ENCODE data around the gene DRC3.
A peak's percentile ranks its signal among the peaks of the same experiment; 100 is the strongest.

Gene DRC3

GRCh38 chr17:17976931-17977570 lies 4.4 kb downstream of the DRC3 start:
- H3K79me2 ChIP-seq: no peaks in the 10 kb centered on the region
- no peak overlapping the region for H3K9ac ChIP-seq
- H3K4me3 ChIP-seq (ENCODE audit: low read depth, low read length): no peak overlapping the region
- H2AFZ ChIP-seq: no peak overlapping the region
- peaks cover 21% of the 10 kb centered on the region for H3K4me1 ChIP-seq
- no peaks in the 10 kb centered on the region for H3K27me3 ChIP-seq (ENCODE audit: control insufficient read depth, insufficient read depth, low read length)
- no peaks in the 10 kb centered on the region for H3K9me3 ChIP-seq (ENCODE audit: control insufficient read depth, low read length)
- H3K4me2 ChIP-seq (ENCODE audit: low read length): no peak overlapping the region
- no peak for TF ChIP-seq CTCF (IDR thresholded peaks at IDR 0.05)
- H3K27ac ChIP-seq: no peak overlapping the region
- H3K36me3 ChIP-seq (ENCODE audit: control insufficient read depth, insufficient read depth, low read length): no peaks in the 10 kb centered on the region

- Histone ChIP-seq H3K4me1 (peaks cover 19% of the 10 kb centered on the region), H3K79me2 (no peaks in the 10 kb centered on the region), H3K27ac (peak overlapping the region; percentile 98), H3K27me3 (ENCODE audit: control insufficient read depth, insufficient read depth, low read length) (no peaks in the 10 kb centered on the region), H2AFZ (peak overlapping the region; percentile 90), H3K4me3 (ENCODE audit: low read depth, low read length) (no peak overlapping the region), H3K9ac (no peak overlapping the region), H3K4me2 (ENCODE audit: low read length) (peak overlapping the region; percentile 43), H3K36me3 (ENCODE audit: control insufficient read depth, insufficient read depth, low read length) (no peaks in the 10 kb centered on the region), H3K9me3 (ENCODE audit: control insufficient read depth, low read length) (no peaks in the 10 kb centered on the region)
- TF ChIP-seq CTCF (IDR thresholded peaks at IDR 0.05): no peak
Observed at GRCh38 chr17:17978481-17979424, 6.1 kb downstream of the DRC3 start.

- Histone ChIP-seq H2AFZ (peak overlapping the region; percentile 90), H3K4me3 (ENCODE audit: low read depth, low read length) (no peak overlapping the region), H3K27ac (peak overlapping the region; percentile 98), H3K36me3 (ENCODE audit: control insufficient read depth, insufficient read depth, low read length) (no peaks in the 10 kb centered on the region), H3K79me2 (no peaks in the 10 kb centered on the region), H3K4me2 (ENCODE audit: low read length) (peak overlapping the region; percentile 43), H3K9me3 (ENCODE audit: control insufficient read depth, low read length) (no peaks in the 10 kb centered on the region), H3K4me1 (peaks cover 18% of the 10 kb centered on the region), H3K27me3 (ENCODE audit: control insufficient read depth, insufficient read depth, low read length) (no peaks in the 10 kb centered on the region), H3K9ac (no peak overlapping the region)
- no peak for TF ChIP-seq CTCF (IDR thresholded peaks at IDR 0.05)
Observed at GRCh38 chr17:17979778-17980177, 7.1 kb downstream of the DRC3 start.

GRCh38 chr17:17981330-17981729 lies 8.7 kb downstream of the DRC3 start:
- Histone ChIP-seq H3K27ac (no peak overlapping the region), H3K9me3 (ENCODE audit: control insufficient read depth, low read length) (no peaks in the 10 kb centered on the region), H3K36me3 (ENCODE audit: control insufficient read depth, insufficient read depth, low read length) (no peaks in the 10 kb centered on the region), H3K4me1 (peaks cover 18% of the 10 kb centered on the region), H3K79me2 (no peaks in the 10 kb centered on the region), H2AFZ (no peak overlapping the region), H3K4me3 (ENCODE audit: low read depth, low read length) (no peak overlapping the region), H3K4me2 (ENCODE audit: low read length) (no peak overlapping the region), H3K27me3 (ENCODE audit: control insufficient read depth, insufficient read depth, low read length) (no peaks in the 10 kb centered on the region), H3K9ac (no peak overlapping the region)
- no peak for TF ChIP-seq CTCF (IDR thresholded peaks at IDR 0.05)

Measured in parathyroid adenoma (tissue), 2 donors.